ENCODE measurements around the gene ERC2. TPM values are rescaled to one million over a fixed set of nuclear protein-coding genes. Genes with fewer than 3 reads are reported as not detected.

ERC2 gene
- total and polyA plus RNA-seq, 2 donors (not counting 3 experiments of a cell fraction or from before 2014, with no cell fraction given) = 5.6 to 15.5 TPM

DNA sequence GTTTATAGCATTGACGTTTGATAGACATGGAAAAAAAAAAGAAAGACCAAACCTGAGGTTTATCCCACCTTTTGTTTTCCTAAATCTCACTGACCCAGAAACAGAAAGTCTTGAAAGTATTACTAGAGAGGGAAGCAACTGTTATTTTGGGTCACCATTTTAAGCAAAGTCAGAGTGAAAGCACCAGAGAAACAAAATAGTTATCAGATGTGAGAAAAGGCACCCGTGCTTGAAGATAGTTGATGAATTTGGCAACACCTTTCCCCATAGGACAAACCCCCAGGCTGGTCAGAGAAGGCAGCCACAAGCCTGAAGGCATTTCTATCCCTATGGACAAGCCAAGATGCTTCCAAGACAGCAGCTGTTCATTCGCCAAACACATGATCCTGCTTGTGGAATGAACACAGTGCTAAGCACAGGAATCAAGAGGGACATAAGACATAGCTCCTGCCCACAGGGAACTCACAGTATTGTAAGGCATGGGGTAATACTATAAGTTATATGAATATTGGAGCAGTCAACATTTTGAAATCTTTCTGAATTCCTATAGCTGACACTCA lies 170.9 kb downstream of the ERC2 start:
- Histone ChIP-seq H2AFZ (ENCODE audit: low read depth, low read length) (no peak overlapping the region), H3K79me2 (ENCODE audit: control insufficient read depth, insufficient read depth, low read length) (no peaks in the 10 kb centered on the region), H3K9me1 (replicated peaks; ENCODE audit: control insufficient read depth, extremely low read depth, insufficient read depth, low read length) (no peaks in the 10 kb centered on the region), H3K9ac (replicated peaks; ENCODE audit: extremely low read depth, insufficient read depth, low read length) (no peak overlapping the region), H3K4me2 (ENCODE audit: insufficient read depth, low read length) (no peak overlapping the region), H3K27ac (ENCODE audit: insufficient read depth, low read depth, low read length) (no peak overlapping the region), H3K36me3 (ENCODE audit: control insufficient read depth in 2 of 2, extremely low read depth in 1 of 2, insufficient read depth in 2 of 2, low read length in 2 of 2) (no peaks in the 10 kb centered on the region), H3K4me1 (ENCODE audit: control insufficient read depth, extremely low read depth, insufficient read depth, low read length) (peaks cover 5% of the 10 kb centered on the region), H3K9me3 (replicated peaks; ENCODE audit: control insufficient read depth, insufficient read depth, low read length) (no peaks in the 10 kb centered on the region), H3K4me3 (replicated peaks in 1 of 3; ENCODE audit: insufficient read depth in 1 of 3, low read depth in 1 of 3, low read length in 3 of 3) (no peak overlapping the region), H3K27me3 (ENCODE audit: control insufficient read depth in 2 of 2, insufficient read depth in 2 of 2, low read length in 2 of 2) (no peaks in the 10 kb centered on the region), H4K20me1 (replicated peaks; ENCODE audit: control insufficient read depth, extremely low read depth, insufficient read depth, low read length) (no peaks in the 10 kb centered on the region)
- no peak for FAIRE-seq
- dilution Hi-C loops (cut with MboI; ENCODE audit: extremely low pct_ligation_motif_present, low sequenced_read_pairs) = no loop called here
- TF ChIP-seq MAX (IDR thresholded peaks at IDR 0.05; ENCODE audit: insufficient read depth, insufficient read length) (no peak), FOS (IDR thresholded peaks at IDR 0.05; ENCODE audit: borderline replicate concordance, insufficient read depth, low read length) (no peak), GATA2 (IDR thresholded peaks at IDR 0.05; ENCODE audit: insufficient read depth, insufficient read length, low read depth, low read length) (no peak), MYC (IDR thresholded peaks at IDR 0.05; ENCODE audit: low read depth, low read length) (no peak), CTCF (IDR thresholded peaks at IDR 0.05; ENCODE audit: extremely low read depth in 1 of 2, insufficient read depth in 1 of 2, low read depth in 1 of 2, low read length in 2 of 2) (no peak), JUN (IDR thresholded peaks at IDR 0.05; ENCODE audit: borderline replicate concordance, insufficient read depth, insufficient read length, low read depth) (no peak), EZH2 (IDR thresholded peaks at IDR 0.05; ENCODE audit: borderline replicate concordance, low read depth, low read length, severe bottlenecking) (no peak), POLR2AphosphoS5 (IDR thresholded peaks at IDR 0.05; ENCODE audit: insufficient read depth, low read depth, low read length) (no peak), POLR2A (IDR thresholded peaks at IDR 0.05; ENCODE audit: low read depth, low read length) (no peak)
- ChIA-PET POLR2A (no interaction called here), CTCF (no interaction called here)
- intact Hi-C loops (cut with micrococcal nuclease) = no loop called here
- no TSS peak for BruUV-seq (replicated peaks)
- DNase-seq (ENCODE audit: low read depth, low spot score) = no peak
